Heart right ventricle (tissue), 16 donors: ENCODE results near the gene C22orf15. TPM values are rescaled to one million over a fixed set of nuclear protein-coding genes. Genes with fewer than 3 reads are reported as not detected.

ENCODE experiments used
- ATAC-seq, 8 donors: fragments of 200-7000 bp; cut with Tn5 transposase; one replicate each; pipeline ENCODE4 v1.9.1; 2020; ENCODE audit warnings: mild to moderate bottlenecking in 8 of 8, moderate library complexity in 8 of 8, moderate number of reproducible peaks in 1 of 8
- DNase-seq, 2 donors: peaks; one replicate each; pipeline ENCODE4 v3.0.0-alpha.2; 2020
- H3K27ac ChIP-seq, 10 donors: fragments of 200-600 bp; sonication (generic) in 2 of 10; one replicate each; pipeline versions ENCODE4 v1.5.0 to v1.8.0; 2020 to 2022; ENCODE audit warnings: mild to moderate bottlenecking in 3 of 10
- H3K27me3 ChIP-seq, 7 donors: fragments of 200-600 bp; one replicate each; pipeline ENCODE4 v1.8.0; 2021 to 2022; ENCODE audit warnings: mild to moderate bottlenecking in 2 of 7
- H3K36me3 ChIP-seq, 9 donors: fragments of 200-600 bp; sonication (generic) in 1 of 9; one replicate each; pipeline versions ENCODE4 v1.5.0 to v1.8.0; 2020 to 2022; ENCODE audit warnings: mild to moderate bottlenecking in 2 of 9
- H3K4me1 ChIP-seq, 9 donors: fragments of 200-600 bp; sonication (generic) in 1 of 9; one replicate each; pipeline versions ENCODE4 v1.5.0 to v1.8.0; 2020 to 2022; ENCODE audit warnings: mild to moderate bottlenecking in 4 of 9
- H3K4me3 ChIP-seq, 10 donors: fragments of 200-600 bp; sonication (generic) in 2 of 10; one replicate each; pipeline versions ENCODE4 v1.5.0 to v1.8.0; 2020 to 2022; ENCODE audit warnings: mild to moderate bottlenecking in 7 of 10, moderate library complexity in 2 of 10
- H3K9me3 ChIP-seq, 11 donors: fragments of 200-600 bp in 10 of 11; sonication (generic) in 2 of 11; one replicate each; pipeline versions ENCODE4 v1.5.0 to v1.8.0; 2013 to 2022; ENCODE audit warnings: mild to moderate bottlenecking in 2 of 11, control low read depth in 1 of 11, moderate library complexity in 1 of 11
- WGBS, 2 donors: extraction: QIAGEN DNeasy Blood & Tissue Kit; methylation state at CpG; one replicate each; pipeline ENCODE4 v1.1.7; 2013; ENCODE audit warnings: inconsistent platforms in 1 of 2; 5-methylcytosine and 5-hydroxymethylcytosine counted together
- intact Hi-C, 10 donors: fragments of 100-400 bp; cut with DNase I; formaldehyde crosslinking; loops; one replicate each; pipeline versions ENCODE4 v1.11.1 to v1.14.2; 2022
- polyA plus RNA-seq, 2 donors: library from polyadenylated mRNA; stranded (reverse); fragments of 200-250 nt; gene quantifications; one replicate each; pipeline ENCODE4 v1.2.3, GENCODE V29; 2013
- total RNA-seq, 10 donors: library from RNA; stranded (reverse); fragmentation: NEBNext Ultra II Directional in 3 of 10; extraction: Animal tissue kit (Norgen Biotek cat#: 25700) in 3 of 10; gene quantifications; one replicate each; pipeline versions ENCODE4 v1.2.1 to v1.2.4, GENCODE V29; 2021 to 2023
- TF ChIP-seq, protein P1 (sequence below), 9 donors: fragments of 200-600 bp; sonication (generic) in 2 of 9; IDR thresholded peaks; one replicate each; pipeline versions ENCODE4 v1.5.0 to v1.8.0; 2021 to 2022; ENCODE audit warnings: antibody characterized with exemption in 9 of 9, mild to moderate bottlenecking in 5 of 9, moderate library complexity in 1 of 9
- donor health status: Arrhythmogenic right ventricular cardiomyopathy.
- donor health status: ischemic (EF 13 %, LVEDD 7.1; RV severe dilation, severe dysfunction).
- donor health status: healthy with polysubstance abuse.
- donor health status: DM: no; HTN: yes; CAD: no.
- donor health status: DM: no; HTN: no; CAD: no.
- donor health status: ischemic (EF 25% LVEDD 6.9; RV normal size, moderate dysfunction).
- donor health status: ischemic (EF 25% LVEDD 5.7; RV mildly dilated, moderate dysfunction).
- donor health status: healthy.
- donor health status: DM: yes; HTN: yes; CAD: no.
- donor health status: Ischemic cardiomyopathy.
- donor health status: ischemic (EF 35%, LVEDD 5.7; RV mildly dilated, moderate dysfunction).
- donor health status: nonischemic (EF 11% LVEDD 7.7; RV severe dilation, severe dysfunction).
- donor health status: DM: yes; HTN: yes; CAD: no.
- donor health status: PGD.
- donor health status: ischemic (EF 29% LVEDD 5.4; RV normal size, mild dysfunction).
- donor health status: nonischemic (EF 23%, LVEDD 6.1; RV moderate dilation, normal function).

The C22orf15 gene
- total and polyA plus RNA-seq, 12 donors: 0.12 to 0.66 TPM; not detected in 10

DNA sequence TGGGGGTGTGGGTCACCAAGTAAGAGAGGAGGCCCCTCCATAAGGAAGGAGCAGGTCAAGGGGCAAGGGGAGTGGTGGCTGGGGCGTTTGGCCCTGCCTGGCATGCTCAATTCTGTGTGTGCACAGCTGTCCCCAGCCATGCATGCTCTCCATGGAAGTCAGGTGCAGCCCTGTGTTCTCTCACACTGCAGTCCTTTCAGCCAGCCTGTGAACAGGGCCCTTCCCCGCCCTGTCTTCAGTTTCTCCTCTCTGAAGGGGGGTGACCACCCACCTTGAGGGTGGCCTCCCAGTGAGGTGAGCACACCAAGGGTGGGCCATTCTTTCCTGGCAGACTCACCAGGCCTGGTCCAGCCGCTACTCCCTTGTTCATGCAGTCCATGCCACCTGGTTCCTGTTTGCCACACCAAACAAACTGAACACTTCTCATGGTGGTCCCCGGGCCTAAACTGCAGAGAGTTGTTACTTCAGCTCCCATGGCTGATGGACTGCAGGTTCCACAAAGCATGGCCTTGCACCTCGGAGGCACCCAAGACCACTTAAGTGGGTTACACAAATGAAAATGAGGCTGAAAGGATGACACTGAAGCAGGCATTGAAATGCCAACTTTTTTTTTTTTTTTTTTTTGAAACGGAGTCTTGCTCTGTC lies 6.7 kb downstream of the C22orf15 start:
- ATAC-seq (no peak), DNase-seq (no peak)
- H3K4me1 ChIP-seq: peaks cover 8 to 68% (median 52%) of the 10 kb centered on the region in 9 donors
- no peaks in the 10 kb centered on the region for H3K9me3 ChIP-seq
- peak overlapping the region in 2 of 10 donors; percentile 94 for H3K27ac ChIP-seq
- intact Hi-C loops: loop anchor here (2.0 to 10.0 kb wide), 5 partner anchors 19 to 225 kb away; no protein-coding TSS in a partner anchor
- H3K36me3 ChIP-seq: peaks cover 0 to 16% (median 0%) of the 10 kb centered on the region in 9 donors
- H3K4me3 ChIP-seq: no peak overlapping the region
- TF ChIP-seq, protein P1, sequence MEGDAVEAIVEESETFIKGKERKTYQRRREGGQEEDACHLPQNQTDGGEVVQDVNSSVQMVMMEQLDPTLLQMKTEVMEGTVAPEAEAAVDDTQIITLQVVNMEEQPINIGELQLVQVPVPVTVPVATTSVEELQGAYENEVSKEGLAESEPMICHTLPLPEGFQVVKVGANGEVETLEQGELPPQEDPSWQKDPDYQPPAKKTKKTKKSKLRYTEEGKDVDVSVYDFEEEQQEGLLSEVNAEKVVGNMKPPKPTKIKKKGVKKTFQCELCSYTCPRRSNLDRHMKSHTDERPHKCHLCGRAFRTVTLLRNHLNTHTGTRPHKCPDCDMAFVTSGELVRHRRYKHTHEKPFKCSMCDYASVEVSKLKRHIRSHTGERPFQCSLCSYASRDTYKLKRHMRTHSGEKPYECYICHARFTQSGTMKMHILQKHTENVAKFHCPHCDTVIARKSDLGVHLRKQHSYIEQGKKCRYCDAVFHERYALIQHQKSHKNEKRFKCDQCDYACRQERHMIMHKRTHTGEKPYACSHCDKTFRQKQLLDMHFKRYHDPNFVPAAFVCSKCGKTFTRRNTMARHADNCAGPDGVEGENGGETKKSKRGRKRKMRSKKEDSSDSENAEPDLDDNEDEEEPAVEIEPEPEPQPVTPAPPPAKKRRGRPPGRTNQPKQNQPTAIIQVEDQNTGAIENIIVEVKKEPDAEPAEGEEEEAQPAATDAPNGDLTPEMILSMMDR (IDR thresholded peaks at IDR 0.05): no peak
- H3K27me3 ChIP-seq: peaks cover 0 to 10% (median 0%) of the 10 kb centered on the region in 7 donors
- WGBS, 2 donors: 84 to 92% methylated on average over 6 of the region's 6 CpGs

DNA sequence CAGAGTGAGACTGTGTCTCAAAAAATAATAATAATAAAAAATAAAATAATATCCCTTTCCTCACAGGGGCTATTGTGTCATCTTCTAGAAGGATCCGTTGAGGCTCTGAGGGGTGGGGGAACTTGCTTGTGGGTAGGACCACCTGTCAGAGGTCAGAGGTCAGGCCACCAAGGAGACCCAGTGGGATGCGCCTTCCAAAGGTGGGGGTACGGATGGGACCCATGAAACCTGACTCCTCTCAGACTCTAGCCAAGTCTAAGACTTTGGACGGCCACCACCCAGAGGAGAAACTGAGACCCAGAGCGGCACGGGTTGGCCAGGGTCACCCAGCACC lies 9.5 kb downstream of the C22orf15 start:
- Histone ChIP-seq H3K27ac (peak overlapping the region in 9 of 10 donors; percentile 8 to 85 (median 64)), H3K4me1 (peaks cover 8 to 55% (median 48%) of the 10 kb centered on the region in 9 donors), H3K4me3 (peak overlapping the region in 9 of 10 donors; percentile 49 to 60 (median 54)), H3K9me3 (no peaks in the 10 kb centered on the region), H3K27me3 (peaks cover 0 to 10% (median 0%) of the 10 kb centered on the region in 7 donors), H3K36me3 (no peaks in the 10 kb centered on the region)
- DNase-seq: no peak
- TF ChIP-seq, protein P1 (IDR thresholded peaks at IDR 0.05): no peak
- WGBS, 2 donors: 15 to 23% methylated on average over 6 of the region's 6 CpGs
- no peak for ATAC-seq
- intact Hi-C loops: loop anchor here in 2 of 10 donors (5.0 kb wide), 2 partner anchors 60 to 75 kb away; no protein-coding TSS in a partner anchor

DNA sequence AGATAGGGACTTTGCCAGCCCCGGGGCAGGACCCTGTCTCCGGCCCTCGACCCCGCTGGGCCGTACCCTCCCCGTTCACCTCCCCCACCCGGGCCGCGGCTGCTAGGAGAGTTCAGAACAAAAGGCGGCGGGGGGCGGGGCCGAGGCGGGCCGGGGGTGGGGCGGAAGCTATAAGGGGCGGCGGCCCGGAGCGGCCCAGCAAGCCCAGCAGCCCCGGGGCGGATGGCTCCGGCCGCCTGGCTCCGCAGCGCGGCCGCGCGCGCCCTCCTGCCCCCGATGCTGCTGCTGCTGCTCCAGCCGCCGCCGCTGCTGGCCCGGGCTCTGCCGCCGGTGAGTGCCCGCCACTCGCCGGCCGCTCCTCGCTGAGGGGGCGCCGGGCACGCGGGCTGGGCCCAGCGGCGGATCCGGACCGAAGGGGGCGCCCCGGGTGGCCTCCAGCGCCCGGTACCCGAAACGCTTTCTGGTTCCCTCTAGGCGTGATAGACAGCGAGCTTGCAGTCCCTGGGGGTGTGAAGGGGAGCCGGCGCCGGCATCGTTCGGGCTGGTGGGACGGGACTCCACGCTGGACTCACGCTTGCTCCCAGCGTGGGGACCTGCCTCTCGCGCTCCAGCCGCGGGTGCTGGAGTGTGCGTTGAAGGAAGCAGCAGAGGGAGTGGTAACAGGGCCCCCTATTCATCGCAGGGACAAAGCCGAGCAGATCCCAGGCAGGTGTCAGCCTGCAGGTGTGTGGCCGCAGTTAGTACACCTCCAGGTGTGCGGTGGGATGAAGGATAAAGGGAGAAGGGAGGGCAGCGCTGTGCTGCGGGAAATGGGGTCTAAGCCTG lies 10.1 kb downstream of the C22orf15 start, which contains the start of gene MMP11:
Gene MMP11 (plus strand): TSS at position 201 of the 825 bp plus-strand sequence. CDS start 22 bp downstream, at position 223.
- no peaks in the 10 kb centered on the region for H3K9me3 ChIP-seq
- WGBS, 2 donors: 3 to 4% methylated on average over 68 to 79 of the region's 79 CpGs
- DNase-seq: peak; percentile 61 to 77
- peaks cover 8 to 61% (median 48%) of the 10 kb centered on the region in 9 donors for H3K4me1 ChIP-seq
- ATAC-seq: peak in 6 of 8 donors; percentile 21 to 50 (median 32)
- TF ChIP-seq, protein P1 (IDR thresholded peaks at IDR 0.05): peak in 3 of 9 donors; percentile 20 to 28 (median 27)
- H3K4me3 ChIP-seq: peak within 1 kb of the TSS; percentile 44 to 60 (median 53)
- intact Hi-C loops: loop anchor here in 2 of 10 donors (5.0 kb wide), 2 partner anchors 59 to 74 kb away; no protein-coding TSS in a partner anchor
- no peaks in the 10 kb centered on the region for H3K36me3 ChIP-seq
- peaks cover 0 to 10% (median 0%) of the 10 kb centered on the region in 7 donors for H3K27me3 ChIP-seq
- peak within 1 kb of the TSS in 9 of 10 donors; percentile 17 to 85 (median 64) for H3K27ac ChIP-seq
